HG02943 (cell line): ENCODE results near the gene MIER2.

Experiments used
- ATAC-seq: cut with Tn5 transposase; IDR thresholded peaks from one replicate; pipeline ENCODE4 v1.9.1; 2021; ENCODE audit warnings: mild to moderate bottlenecking, low read depth, moderate library complexity; ENCODE audit not compliant: unreplicated experiment

Gene MIER2

GRCh38 chr19:378706-379105, 34.1 kb upstream of the MIER2 start:
- ATAC-seq = no peak

- ATAC-seq = no peak
Observed at GRCh38 chr19:377801-378581, 33.4 kb upstream of the MIER2 start.

DNA sequence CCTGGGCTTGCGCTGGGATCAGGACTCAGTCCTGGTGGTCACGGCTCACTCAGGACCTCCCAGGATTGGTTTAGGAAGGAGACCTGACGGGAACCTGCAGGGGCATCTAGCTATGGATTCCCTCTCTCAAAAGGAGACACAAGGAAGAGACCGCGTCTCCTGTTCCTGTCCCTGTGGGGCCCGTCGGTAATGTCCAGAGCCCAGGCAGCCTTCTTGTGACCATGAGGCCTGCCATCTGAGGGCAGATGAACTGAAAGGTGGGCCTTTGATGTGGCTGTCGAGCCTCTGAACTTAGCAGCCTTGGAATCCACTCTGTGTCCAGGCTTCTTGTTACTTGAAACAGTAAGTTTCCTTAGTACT, 31.5 kb upstream of the MIER2 start:
- no peak for ATAC-seq

DNA sequence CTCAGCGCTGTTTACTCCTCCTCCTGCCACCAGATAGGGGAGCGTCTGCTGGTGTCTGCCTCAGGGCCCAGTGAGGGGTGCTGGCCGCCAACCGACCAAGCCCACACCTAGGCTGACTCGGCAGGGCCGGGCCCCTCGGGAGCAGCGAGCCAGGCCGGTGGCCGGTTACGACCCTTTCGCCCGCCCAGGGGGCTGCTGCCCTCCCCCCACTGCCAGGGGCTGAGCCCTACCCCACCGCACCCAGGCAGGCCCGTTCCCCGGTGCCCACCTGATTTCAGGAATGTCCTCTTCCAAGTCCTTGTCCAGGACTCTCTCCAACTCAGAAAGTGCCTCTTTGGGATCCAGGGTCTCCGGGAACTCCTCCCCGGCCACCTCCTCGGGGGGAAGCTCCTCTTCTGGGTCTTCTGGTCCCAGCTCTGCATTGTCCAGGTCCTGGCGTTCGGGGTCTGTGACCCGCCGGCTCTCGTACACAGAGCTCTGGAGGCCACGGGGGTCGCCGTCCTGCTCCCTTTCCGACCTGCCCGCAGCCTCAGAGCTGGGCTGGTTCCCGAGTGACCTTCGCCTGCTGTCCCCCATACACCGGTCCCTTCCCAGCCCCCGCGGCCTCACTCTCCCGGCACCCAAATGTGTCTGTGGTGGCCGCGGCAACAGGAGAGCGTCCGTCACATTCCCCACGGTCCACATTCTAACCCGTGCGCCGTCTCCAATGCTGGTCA, 31.0 kb upstream of the MIER2 start:
- ATAC-seq = no peak

GRCh38 chr19:374886-375235, 30.3 kb upstream of the MIER2 start:
- no peak for ATAC-seq

DNA sequence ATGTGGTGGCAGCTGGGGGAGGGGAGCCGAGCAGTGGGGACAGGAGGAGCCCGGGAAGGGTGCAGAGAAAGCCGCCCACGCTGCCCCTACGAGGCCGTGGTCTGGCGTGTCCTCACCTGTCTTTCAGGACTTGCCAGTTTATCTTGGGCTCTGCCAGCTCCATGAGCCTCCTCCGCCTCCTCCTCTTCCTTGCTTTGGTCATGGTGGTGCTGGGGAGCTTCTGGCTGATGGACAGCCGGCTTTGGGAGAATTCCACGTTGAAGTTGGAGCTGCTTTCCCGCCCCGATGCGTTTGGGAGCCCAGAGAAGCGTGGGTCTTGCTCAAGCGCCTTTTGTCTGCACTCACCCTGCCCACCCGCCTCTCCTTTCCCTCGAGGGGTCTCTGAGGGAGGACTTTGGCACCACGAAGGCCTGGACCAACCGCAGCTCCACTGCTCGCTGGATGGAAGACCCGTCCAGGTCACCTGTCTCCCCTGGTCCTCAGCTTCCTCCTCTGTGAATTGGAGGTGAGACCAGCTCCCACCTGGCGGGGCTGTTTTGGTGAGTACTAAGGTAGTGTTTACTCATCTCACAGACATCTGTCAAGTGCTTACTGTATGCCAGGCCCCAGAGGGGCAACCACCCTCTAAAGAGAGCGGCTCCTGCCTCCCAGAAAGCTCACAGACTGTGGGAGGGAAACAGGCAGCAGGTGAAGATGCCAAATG, 29.7 kb upstream of the MIER2 start:
- no peak for ATAC-seq

DNA sequence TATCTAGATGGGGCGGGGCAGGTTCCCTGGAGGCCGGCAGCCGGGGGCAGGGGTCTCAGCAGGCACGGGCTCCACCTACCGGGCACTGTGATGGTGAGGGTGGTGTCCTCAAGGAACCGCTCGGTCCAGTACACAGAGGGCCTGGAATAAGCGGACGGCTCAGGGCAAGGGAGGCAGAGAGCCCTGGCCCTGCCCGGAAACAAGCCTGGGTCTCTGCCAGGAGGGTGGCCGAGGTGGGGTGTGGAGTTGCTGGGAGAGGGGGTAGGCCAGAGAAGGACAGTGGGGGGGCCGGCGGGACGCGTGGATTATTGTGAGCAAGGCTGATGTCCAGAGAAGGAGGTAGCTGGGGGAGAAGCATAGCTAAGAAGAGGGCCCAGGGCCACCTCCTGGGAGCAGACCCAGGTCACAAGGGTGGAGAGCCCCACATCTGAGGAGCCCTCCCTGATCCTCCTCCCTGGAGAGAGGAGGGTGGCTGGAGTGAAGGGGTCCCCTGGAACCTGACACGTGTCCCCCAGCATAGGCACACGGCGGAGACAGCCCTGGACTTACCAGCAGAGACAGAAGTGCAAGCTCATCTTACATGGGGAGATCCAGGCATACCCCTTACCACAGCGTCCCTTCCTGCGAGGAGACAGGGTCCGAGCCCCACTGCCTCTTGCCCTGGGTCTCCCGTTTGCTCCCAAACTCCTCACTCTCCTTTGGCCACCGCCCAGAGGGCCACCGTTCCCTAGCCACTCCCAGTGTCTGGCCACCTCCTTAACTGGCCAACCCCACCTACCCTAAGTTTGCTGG, 29.0 kb upstream of the MIER2 start:
- no peak for ATAC-seq

- ATAC-seq = no peak
Observed at GRCh38 chr19:372306-372890, 27.8 kb upstream of the MIER2 start.

DNA sequence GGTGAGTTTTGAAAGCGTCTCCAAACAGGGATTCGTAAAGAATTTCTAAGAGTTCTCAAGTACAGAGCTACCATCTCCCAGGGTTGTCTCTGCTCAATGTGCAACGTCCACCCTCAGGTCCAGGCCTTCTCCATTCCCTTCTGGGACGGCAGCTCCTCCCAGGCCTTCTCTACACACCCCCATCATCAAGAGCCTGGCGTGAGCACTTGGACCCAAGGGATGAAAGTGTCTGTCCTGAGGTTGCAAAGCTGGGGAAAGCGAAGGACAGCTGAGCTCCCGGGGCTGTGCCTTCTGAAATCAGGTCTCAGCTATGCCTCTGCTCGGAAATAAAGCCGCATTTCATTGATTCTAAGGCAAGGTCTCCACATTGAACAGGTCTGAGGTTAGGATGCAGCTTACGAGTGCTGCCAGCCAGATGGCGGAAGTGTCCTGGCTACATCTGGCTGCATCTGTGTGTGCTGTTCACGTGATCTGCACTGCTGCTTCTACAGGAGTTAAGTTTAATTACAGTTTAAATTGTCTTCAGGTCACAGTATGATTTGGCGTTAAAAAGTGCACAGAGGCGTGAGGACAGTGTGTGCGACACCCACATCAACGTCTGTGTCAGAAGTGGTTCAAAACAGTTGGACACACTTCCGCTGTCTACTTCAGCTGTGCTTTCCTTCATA, 27.0 kb upstream of the MIER2 start:
- no peak for ATAC-seq

DNA sequence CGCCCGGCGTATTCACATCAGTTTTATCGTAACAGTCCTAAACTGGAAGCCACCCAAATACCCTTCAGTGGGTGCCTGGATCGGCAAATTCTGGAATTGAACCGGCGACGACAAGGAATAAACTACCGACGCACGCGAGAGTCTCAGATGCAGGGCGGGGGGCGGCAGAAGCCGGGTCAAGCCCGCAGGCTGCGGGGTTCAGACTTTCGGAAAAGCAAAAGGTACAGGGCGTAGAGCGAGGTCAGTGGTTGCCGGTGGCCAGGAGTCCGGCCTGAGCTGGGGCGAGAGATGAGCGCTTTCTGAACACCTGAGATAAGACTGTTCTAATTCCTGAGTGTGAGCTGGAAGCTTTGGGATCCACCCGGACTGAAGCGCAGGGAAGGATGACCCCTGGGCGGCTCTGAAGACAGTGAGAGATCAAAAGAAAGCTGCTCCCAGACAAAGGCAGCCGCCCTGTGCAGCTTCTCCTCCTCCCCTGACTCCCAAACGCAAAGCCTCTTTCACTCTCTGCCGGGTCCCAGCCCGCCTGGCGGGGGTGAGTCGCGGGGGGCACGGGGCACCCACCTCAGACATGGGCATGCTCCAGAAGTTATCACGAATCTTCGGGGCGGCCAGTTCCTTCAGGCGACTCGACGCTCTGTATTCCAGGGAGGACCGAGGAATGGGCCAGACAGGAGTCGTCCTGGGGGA, 26.2 kb upstream of the MIER2 start:
- ATAC-seq = no peak

DNA sequence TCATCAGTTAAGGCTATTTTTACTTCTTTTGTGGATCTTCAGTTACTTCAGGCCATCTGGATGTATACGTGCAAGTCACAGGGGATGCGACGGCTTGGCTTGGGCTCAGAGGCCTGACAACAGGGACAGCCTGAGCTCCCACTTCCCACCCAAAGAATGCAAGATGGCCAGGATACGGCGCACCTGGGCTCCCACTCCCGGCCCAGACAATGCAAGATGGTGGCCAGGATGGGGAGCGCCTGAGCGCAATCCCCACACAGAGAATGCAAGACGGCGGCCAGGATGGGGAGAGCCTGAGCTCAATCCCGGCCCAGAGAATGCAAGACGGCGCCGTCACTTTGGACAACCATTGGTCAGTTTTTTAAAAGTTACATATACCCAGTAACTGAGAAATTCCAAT, 25.3 kb upstream of the MIER2 start:
- ATAC-seq = no peak

- no peak for ATAC-seq
Observed at GRCh38 chr19:369256-369655, 24.7 kb upstream of the MIER2 start.

- ATAC-seq = no peak
Observed at GRCh38 chr19:368630-369024, 24.0 kb upstream of the MIER2 start.

GRCh38 chr19:367963-368629, 23.5 kb upstream of the MIER2 start:
- ATAC-seq = no peak

DNA sequence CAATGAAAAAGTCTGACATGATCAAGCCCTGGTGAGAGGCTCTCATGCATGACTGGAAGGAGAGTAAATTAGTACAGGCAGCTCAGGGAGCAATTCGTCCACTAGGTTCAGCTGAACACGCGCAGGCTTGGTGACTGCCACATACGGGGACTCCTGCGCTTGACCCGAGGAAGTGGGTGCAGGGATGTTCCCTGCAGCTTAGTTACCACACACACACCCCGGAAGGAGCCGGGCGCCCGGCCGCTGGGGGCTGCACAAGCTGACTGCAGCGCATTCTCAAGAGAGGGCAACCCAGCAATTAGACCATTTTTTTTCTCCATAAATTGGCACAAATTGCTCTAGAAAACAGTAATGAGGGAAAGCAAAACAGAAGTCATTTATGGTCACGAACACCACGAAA, 23.0 kb upstream of the MIER2 start:
- ATAC-seq = no peak

GRCh38 chr19:366951-367350, 22.4 kb upstream of the MIER2 start:
- ATAC-seq = no peak

DNA sequence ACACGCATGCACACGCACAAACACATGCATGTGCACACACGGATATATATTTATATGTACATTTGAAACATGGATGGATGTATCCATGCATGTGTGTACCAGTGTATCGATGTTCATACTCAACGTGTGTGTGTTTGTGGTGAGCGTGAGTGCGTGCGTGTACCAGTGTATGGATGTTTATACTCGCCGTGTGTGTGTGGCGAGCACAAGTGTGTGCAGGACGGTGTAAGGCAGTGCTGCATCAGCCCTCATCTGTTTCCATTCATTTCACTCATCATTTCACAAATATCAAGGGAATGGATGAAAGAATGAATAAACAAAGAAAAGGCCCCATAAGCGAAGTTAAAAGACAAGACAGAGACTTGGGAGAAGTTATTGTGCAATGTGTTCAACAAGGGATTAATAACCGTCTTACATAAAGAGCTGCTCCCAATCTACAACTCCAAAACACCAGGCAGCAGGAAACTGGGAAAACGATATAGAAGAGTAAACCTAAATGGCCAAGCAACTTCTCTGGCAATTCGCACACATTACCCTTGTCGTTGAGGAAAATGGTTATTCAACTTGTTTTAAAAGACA, 21.7 kb upstream of the MIER2 start:
- no peak for ATAC-seq

DNA sequence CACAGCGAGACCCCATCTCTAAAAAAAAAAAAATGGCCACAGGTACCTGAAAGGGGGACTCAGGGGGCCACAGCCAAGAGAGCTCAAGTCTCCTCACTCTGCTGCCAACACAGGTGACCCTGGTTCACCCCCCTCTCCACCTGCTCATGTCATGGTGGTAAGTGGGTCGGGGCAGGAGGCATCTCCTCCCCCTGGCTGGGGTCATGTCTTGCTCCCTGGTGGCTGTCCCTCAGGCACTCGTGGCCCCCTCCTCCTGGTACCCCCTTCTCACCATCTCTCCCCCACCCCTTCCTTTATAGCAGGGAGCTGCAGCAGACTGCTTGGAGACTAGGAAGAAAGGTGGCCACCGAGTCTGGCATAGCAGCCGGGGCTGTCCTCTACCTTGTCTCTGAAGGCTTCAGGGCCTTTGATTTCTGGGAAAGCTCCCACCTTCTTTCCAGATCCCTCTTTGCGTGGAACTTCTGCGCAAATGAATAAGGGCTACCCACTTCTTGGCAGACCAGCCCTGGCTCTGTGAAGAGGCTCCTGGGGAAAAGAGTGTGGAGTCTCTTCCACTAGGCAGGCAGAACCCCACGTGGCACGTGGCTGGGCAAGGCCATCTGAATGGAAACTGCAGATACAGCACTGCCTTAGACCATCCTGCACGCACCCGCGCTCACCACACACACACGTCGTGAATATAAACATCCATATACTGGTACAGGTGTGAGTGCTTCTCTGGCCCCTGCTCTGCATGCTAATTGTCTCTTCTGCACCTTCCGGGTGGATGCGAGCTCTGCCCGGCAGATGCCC, 20.1 kb upstream of the MIER2 start:
- no peak for ATAC-seq
